ENCODE results near the gene OR14I1. TPM values are rescaled to one million over a fixed set of nuclear protein-coding genes. Genes with fewer than 3 reads are reported as not detected.

The OR14I1 gene
- not detected for polyA plus RNA-seq (2012; ENCODE audit: insufficient read depth, insufficient read length)

DNA sequence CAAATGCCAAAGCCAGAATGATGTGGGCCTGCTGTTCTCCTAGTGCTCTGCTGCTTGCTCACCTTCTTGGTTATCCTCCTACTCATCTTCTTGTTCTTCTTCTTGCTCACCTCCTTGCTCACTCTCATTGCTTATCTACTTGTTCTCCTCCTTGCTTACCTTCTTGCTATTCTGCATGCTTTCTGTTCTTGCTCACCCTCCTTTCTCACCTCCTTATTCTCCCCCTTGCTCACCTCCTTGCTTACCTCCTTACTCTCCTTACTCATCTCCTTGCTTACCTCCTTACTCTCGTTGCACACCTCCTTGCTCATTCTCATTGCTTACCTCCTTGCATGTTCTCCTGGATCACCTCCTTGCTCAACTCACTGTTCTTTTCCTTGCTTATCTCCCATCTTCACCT is at the start of gene OR14I1:
TSS of gene OR14I1 (minus strand) at position 53 of the 400 bp plus-strand sequence.
- no peak for DNase-seq (ENCODE audit: low read depth, low spot score)
- H3K4me3 ChIP-seq (ENCODE audit: low read length) = no peak within 1 kb of the TSS

- no peak overlapping the region for H3K4me3 ChIP-seq (ENCODE audit: low read length)
Observed at GRCh38 chr1:248751635-248752034, 49.1 kb upstream of the OR14I1 start.

GRCh38 chr1:248751142-248751541 is 48.6 kb upstream of the OR14I1 start:
- DNase-seq (ENCODE audit: low read depth, low spot score) = no peak
- no peak overlapping the region for H3K4me3 ChIP-seq (ENCODE audit: low read length)

More at GRCh38 chr1:248751635-248752034, 49.1 kb upstream of the OR14I1 start:
- no peak for DNase-seq (ENCODE audit: low read depth, low spot score)

GRCh38 chr1:248750496-248750895 is 47.9 kb upstream of the OR14I1 start:
- DNase-seq (ENCODE audit: low read depth, low spot score) = no peak
- H3K4me3 ChIP-seq (ENCODE audit: low read length) = no peak overlapping the region

GRCh38 chr1:248748211-248748610 is 45.6 kb upstream of the OR14I1 start:
- no peak overlapping the region for H3K4me3 ChIP-seq (ENCODE audit: low read length)
- DNase-seq (ENCODE audit: low read depth, low spot score) = no peak

GRCh38 chr1:248740876-248741275 is 38.3 kb upstream of the OR14I1 start:
- no peak for DNase-seq (ENCODE audit: low read depth, low spot score)
- no peak overlapping the region for H3K4me3 ChIP-seq (ENCODE audit: low read length)

DNA sequence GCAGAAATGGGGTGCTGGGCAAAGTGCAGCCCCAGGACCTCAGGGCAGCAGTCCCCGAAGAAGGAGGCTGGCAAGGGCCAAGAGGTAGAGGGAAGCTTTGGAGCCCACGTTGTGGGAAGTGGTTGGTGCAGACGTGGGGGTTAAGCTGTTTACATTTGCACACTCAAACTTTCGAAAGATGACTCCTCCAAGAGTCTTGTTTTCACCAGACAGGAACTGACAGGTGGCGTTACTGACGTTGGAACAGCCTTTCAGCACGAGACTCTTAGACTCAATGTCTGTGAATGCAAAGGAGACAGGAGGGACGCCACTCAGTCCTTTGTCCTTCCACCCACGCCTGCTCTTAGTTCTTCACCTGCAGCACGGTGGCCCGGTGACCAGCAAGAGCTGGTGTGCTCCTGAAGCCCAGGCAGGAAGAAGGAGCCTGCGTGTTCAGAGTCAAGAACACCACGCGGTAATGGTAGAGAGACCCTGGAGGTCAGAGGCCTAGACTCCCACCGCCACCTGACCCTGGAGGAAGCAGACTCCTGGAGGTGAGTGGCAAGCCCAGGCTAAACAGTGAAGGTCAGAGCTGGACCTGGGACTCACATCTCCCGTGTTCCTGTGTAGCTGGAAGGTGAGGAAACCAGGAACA is 37.1 kb upstream of the OR14I1 start:
- no peak overlapping the region for H3K4me3 ChIP-seq (ENCODE audit: low read length)
- DNase-seq (ENCODE audit: low read depth, low spot score) = no peak

DNA sequence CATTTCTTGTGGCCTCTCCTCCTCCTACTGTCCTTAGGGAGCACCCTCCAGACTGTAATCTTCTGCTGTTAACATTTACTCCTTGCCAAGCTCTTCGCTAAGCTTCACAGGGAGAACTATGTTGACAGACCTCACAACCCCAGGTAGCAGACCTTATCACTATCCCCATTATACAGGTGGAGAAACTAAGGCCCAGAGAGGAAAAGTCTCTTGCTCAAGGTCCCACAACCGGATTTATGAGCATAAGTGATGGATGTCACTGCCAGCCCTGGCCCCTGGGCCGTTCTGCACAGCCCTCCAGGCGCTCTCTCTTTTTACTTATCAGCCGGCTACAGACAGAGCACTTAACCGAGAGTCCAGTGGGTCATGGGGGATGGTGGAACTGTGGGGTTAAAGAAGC is 34.9 kb upstream of the OR14I1 start:
- H3K4me3 ChIP-seq (ENCODE audit: low read length) = no peak overlapping the region
- no peak for DNase-seq (ENCODE audit: low read depth, low spot score)

DNA sequence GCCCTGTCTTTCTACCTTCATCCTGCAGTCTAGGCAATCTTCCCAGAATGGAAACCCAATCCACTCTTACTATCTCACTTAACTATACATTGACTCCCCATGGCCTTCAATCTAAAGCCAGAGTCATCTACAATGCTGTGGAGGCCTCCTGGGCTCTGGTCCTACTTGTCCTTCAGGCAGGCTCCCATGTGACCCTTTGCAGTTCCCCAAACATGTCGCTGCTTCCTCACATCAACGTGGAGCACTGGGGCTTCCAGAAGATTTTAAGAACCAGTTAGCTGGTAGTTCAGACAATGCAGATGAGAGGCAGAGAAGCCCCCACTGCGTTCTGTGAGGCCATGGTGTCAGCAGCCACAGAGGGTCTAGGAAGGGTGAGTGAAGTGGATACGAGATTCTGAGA is 34.4 kb upstream of the OR14I1 start:
- no peak overlapping the region for H3K4me3 ChIP-seq (ENCODE audit: low read length)

GRCh38 chr1:248733566-248733965 is 31.0 kb upstream of the OR14I1 start:
- no peak overlapping the region for H3K4me3 ChIP-seq (ENCODE audit: low read length)
- DNase-seq (ENCODE audit: low read depth, low spot score) = no peak

More for the DNA sequence above, 34.4 kb upstream of the OR14I1 start:
- DNase-seq (ENCODE audit: low read depth, low spot score) = no peak

GRCh38 chr1:248730507-248731335 is 28.2 kb upstream of the OR14I1 start:
- DNase-seq (ENCODE audit: low read depth, low spot score) = no peak
- no peak overlapping the region for H3K4me3 ChIP-seq (ENCODE audit: low read length)

- H3K4me3 ChIP-seq (ENCODE audit: low read length) = no peak overlapping the region
- DNase-seq (ENCODE audit: low read depth, low spot score) = no peak
Observed at GRCh38 chr1:248714248-248714647, 11.7 kb upstream of the OR14I1 start.

DNA sequence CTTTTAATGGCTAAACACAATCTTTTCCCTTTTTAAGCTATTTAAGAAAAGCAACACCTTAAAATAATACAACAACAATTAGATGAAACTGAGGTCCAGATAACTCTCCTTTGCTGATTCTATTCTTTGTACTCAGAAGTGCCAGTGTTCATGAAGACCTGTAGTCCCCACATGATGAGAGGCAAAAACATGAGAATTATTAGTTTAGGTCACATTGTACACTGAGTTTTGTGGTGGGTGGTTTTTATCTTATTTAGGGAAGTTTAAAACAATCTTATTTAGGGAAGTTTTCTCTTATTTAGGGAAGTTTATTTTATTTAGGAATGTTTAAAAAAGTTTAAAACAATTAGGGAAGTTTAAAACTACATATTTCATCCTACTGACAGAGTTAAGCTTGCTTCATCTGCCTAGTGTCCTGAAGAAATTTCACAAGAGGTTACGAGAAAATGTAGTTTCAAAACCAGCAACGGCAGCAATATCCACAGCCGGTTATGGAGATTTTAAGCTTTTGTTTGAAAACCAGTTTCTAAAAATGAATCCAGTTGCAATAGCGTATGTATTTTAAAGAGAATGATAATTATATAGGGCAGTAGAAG is 7.8 kb upstream of the OR14I1 start:
- DNase-seq (ENCODE audit: low read depth, low spot score) = no peak
- H3K4me3 ChIP-seq (ENCODE audit: low read length) = no peak overlapping the region

GRCh38 chr1:248704606-248705005 is 2.0 kb upstream of the OR14I1 start:
- no peak for DNase-seq (ENCODE audit: low read depth, low spot score)
- H3K4me3 ChIP-seq (ENCODE audit: low read length) = no peak overlapping the region

DNA sequence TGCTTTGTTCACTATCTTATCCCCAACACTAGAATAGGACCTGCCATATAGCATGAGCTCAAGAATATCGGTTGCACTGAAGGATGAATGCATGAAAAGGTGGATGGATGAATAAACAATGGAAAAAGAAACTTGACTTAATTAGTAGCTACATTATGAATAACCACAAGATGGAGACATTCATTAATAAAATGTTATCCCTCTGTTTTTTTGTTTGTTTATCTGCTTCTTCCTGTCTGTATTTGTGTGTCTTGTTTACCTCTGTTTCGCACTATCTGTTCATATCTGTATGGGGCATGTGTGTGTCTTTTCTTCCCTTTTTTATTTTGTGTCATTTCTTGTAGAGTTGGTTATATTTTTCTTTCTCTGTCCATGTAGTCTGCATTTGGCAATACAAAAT is 1.1 kb upstream of the OR14I1 start:
- no peak for DNase-seq (ENCODE audit: low read depth, low spot score)
- no peak overlapping the region for H3K4me3 ChIP-seq (ENCODE audit: low read length)

DNA sequence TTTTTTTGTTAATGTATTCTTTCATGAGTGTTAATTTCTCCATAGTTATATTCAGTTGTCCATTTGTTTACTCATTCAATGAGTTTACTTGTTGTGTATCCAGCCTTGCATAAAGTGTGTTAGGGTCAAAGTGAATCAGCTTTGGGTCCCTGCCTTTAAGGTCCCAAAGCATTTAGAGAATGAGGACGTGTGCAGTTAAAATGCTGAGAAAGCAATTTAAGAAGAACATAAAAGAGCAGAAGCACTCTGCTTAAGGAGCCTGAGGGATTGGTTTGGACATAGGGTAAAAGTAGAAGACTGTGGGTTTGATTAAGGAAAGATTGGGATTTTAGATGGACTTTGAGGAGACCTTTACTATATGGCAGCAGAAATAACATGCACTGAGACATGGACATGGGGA is 3.5 kb downstream of the OR14I1 start:
- no peak for DNase-seq (ENCODE audit: low read depth, low spot score)
- H3K4me3 ChIP-seq (ENCODE audit: low read length) = no peak overlapping the region

DNA sequence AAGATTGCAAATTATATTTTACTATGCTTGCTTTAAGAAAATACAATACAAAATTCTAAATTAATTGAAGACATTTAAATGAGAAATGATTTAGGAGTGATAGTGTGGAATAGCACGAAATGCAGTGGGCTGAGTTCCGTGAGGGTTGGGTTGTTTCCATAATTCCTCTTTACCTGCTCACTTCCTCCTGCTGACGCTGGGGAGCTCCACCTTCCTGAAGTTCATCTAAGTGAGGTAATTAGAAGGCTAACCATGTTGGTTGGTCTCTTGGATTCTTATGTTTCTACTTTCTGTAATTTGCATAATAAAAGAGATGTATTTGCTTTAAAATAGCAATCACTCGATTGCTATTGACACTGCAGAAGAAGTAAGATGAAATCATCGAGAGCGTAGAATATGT is 4.7 kb downstream of the OR14I1 start:
- no peak for DNase-seq (ENCODE audit: low read depth, low spot score)
- H3K4me3 ChIP-seq (ENCODE audit: low read length) = no peak overlapping the region

- no peak for DNase-seq (ENCODE audit: low read depth, low spot score)
- no peak overlapping the region for H3K4me3 ChIP-seq (ENCODE audit: low read length)
Observed at GRCh38 chr1:248696774-248697173, 5.8 kb downstream of the OR14I1 start.

- H3K4me3 ChIP-seq (ENCODE audit: low read length) = no peak overlapping the region
- DNase-seq (ENCODE audit: low read depth, low spot score) = peak; percentile 39
Observed at GRCh38 chr1:248696261-248696660, 6.3 kb downstream of the OR14I1 start.

GRCh38 chr1:248695451-248696132 is 7.0 kb downstream of the OR14I1 start:
- H3K4me3 ChIP-seq (ENCODE audit: low read length) = no peak overlapping the region
- no peak for DNase-seq (ENCODE audit: low read depth, low spot score)
